ENCODE measurements around the gene RNF227. TPM values are rescaled to one million over a fixed set of nuclear protein-coding genes. Genes with fewer than 3 reads are reported as not detected.

The RNF227 gene
- total and polyA plus RNA-seq, 2 of the 13 experiments (the other 11 are each of a cell fraction or from before 2014, with no cell fraction given): 0.20 to 0.79 TPM

GRCh38 chr17:7947651-7948050, 31.6 kb upstream of the RNF227 start:
- Histone ChIP-seq H3K36me3 (replicated peaks in 1 of 2; ENCODE audit: control insufficient read depth in 1 of 2, insufficient read depth in 2 of 2, low read length in 2 of 2) (peaks cover 17 to 56% of the 10 kb centered on the region in 2 experiments), H2AFZ (ENCODE audit: low read length) (no peak overlapping the region), H3K27me3 (ENCODE audit: control insufficient read depth in 1 of 2, insufficient read depth in 2 of 2, low read length in 2 of 2) (no peaks in the 10 kb centered on the region), H3K27ac (ENCODE audit: extremely low read length, insufficient read depth, low read length) (no peak overlapping the region), H3K4me2 (ENCODE audit: low read depth, low read length) (no peak overlapping the region), H3K4me1 (ENCODE audit: insufficient read depth, low read length) (no peaks in the 10 kb centered on the region), H4K20me1 (ENCODE audit: insufficient read depth, low read length) (no peaks in the 10 kb centered on the region), H3K79me2 (ENCODE audit: insufficient read depth, low read length) (no peaks in the 10 kb centered on the region), H3K9ac (ENCODE audit: insufficient read depth, low read depth, low read length) (no peak overlapping the region), H3K9me3 (ENCODE audit: low read length) (no peaks in the 10 kb centered on the region), H3K4me3 (replicated peaks in 1 of 3; ENCODE audit: insufficient read depth in 1 of 3, low read depth in 2 of 3, low read length in 3 of 3) (no peak overlapping the region)
- FAIRE-seq: no peak
- intact Hi-C loops (cut with micrococcal nuclease; ENCODE audit: unreplicated experiment) (no loop called here), in situ Hi-C loops (cut with HindIII; ENCODE audit: extremely low pct_ligation_motif_present, low pct_unique_long_range_greater_than_20kb) (no loop called here)
- ChIA-PET CTCF (ENCODE audit: low intra/inter-chr PET ratio, low total read pairs) (no interaction called here), POLR2A (interaction anchor here (1.1 kb wide), 1 partner anchor 14 kb away, joined by 3 read pairs; no protein-coding TSS in a partner anchor)
- BruUV-seq (replicated peaks): no TSS peak
- WGBS (ENCODE audit: low lambda C conversion rate): 90% methylated on average over 5 of the region's 5 CpGs
- no peak for TF ChIP-seq MLLT10 (CRISPR knock-in tag; IDR thresholded peaks at IDR 0.05)
- TF ChIP-seq ZNF577 (CRISPR knock-in tag; IDR thresholded peaks at IDR 0.05; ENCODE audit: borderline replicate concordance, low read depth): no peak
- no peak for TF ChIP-seq HOXA5 (CRISPR knock-in tag; IDR thresholded peaks at IDR 0.05)
- no peak for TF ChIP-seq POGK (CRISPR knock-in tag; conservative IDR thresholded peaks at IDR 0.05)
- TF ChIP-seq FOXA3 (CRISPR knock-in tag; IDR thresholded peaks at IDR 0.05): no peak
- no peak for TF ChIP-seq KLF15 (CRISPR knock-in tag; IDR thresholded peaks at IDR 0.05; ENCODE audit: borderline replicate concordance)
- no peak for TF ChIP-seq HOXD1 (CRISPR knock-in tag; IDR thresholded peaks at IDR 0.05)
- no peak for TF ChIP-seq TCF12 (IDR thresholded peaks at IDR 0.05)
- TF ChIP-seq TCF12 (CRISPR knock-in tag; IDR thresholded peaks at IDR 0.05): no peak
- TF ChIP-seq CAMTA2 (CRISPR knock-in tag; IDR thresholded peaks at IDR 0.05; ENCODE audit: borderline replicate concordance): no peak
- TF ChIP-seq ZNF205 (CRISPR knock-in tag; IDR thresholded peaks at IDR 0.05): no peak
- TF ChIP-seq ZNF513 (CRISPR knock-in tag; conservative IDR thresholded peaks at IDR 0.05): no peak
- no peak for TF ChIP-seq TMF1 (CRISPR knock-in tag; IDR thresholded peaks at IDR 0.05; ENCODE audit: low read depth)
- TF ChIP-seq KDM1A (CRISPR knock-in tag; IDR thresholded peaks at IDR 0.05): no peak
- no peak for TF ChIP-seq ZNF263 (CRISPR knock-in tag; IDR thresholded peaks at IDR 0.05)
- TF ChIP-seq IRX3 (CRISPR knock-in tag; IDR thresholded peaks at IDR 0.05; ENCODE audit: borderline replicate concordance, low read depth): no peak
- no peak for TF ChIP-seq ZUFSP (CRISPR knock-in tag; IDR thresholded peaks at IDR 0.05; ENCODE audit: borderline replicate concordance)
- no peak for TF ChIP-seq TBX3 (IDR thresholded peaks at IDR 0.05; ENCODE audit: borderline replicate concordance)
- TF ChIP-seq ZFP36L2 (CRISPR knock-in tag; IDR thresholded peaks at IDR 0.05): no peak
- no peak for TF ChIP-seq TBL1XR1 (IDR thresholded peaks at IDR 0.05; ENCODE audit: borderline replicate concordance, low read length, partially characterized antibody)
- TF ChIP-seq ELF4 (CRISPR knock-in tag; IDR thresholded peaks at IDR 0.05; ENCODE audit: borderline replicate concordance): no peak
- DNase-seq (ENCODE audit: low spot score): no peak
- ATAC-seq: no peak
